Loucy (cell line): ENCODE measurements around the gene BICD1.

Source experiments
- EZH2phosphoT487 ChIP-seq: fragments of 200-600 bp; IDR thresholded peaks from 2 replicates; pipeline ENCODE4 v1.6.1; 2018; ENCODE audit warnings: antibody characterized with exemption, mild to moderate bottlenecking, moderate library complexity, borderline replicate concordance
- TF ChIP-seq, protein P1 (sequence below): fragments of 200-600 bp; sonication (generic); conservative IDR thresholded peaks from 2 replicates; pipeline ENCODE4 v1.5.1; 2014; ENCODE audit warnings: mild to moderate bottlenecking, antibody characterized with exemption, low read length

DNA sequence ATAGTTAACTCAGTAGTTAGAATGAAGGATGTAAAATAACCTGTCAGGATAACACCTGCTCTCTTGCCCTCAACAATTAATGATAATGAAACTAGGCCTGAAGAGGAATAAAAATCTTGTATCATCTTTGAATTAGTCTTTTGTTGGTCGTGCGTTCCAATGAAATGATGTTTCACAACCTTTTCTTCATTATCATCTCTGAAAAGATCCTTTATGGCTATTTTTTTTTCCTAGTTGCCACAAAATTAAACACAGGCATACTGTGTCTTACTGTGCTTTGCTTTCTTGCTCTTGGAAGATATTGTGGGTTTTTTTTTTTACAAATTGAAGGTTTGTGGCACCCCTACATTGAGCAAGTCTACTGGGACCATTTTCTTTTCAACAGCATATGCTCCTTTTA lies 128.6 kb downstream of the BICD1 start:
- TF ChIP-seq, protein P1, sequence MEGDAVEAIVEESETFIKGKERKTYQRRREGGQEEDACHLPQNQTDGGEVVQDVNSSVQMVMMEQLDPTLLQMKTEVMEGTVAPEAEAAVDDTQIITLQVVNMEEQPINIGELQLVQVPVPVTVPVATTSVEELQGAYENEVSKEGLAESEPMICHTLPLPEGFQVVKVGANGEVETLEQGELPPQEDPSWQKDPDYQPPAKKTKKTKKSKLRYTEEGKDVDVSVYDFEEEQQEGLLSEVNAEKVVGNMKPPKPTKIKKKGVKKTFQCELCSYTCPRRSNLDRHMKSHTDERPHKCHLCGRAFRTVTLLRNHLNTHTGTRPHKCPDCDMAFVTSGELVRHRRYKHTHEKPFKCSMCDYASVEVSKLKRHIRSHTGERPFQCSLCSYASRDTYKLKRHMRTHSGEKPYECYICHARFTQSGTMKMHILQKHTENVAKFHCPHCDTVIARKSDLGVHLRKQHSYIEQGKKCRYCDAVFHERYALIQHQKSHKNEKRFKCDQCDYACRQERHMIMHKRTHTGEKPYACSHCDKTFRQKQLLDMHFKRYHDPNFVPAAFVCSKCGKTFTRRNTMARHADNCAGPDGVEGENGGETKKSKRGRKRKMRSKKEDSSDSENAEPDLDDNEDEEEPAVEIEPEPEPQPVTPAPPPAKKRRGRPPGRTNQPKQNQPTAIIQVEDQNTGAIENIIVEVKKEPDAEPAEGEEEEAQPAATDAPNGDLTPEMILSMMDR: no peak
- no peak for TF ChIP-seq EZH2phosphoT487
